GM21825 (cell line): Measurements from ENCODE around the gene CARMIL1.

Experiments used
- ATAC-seq: cut with Tn5 transposase; IDR thresholded peaks from one replicate; pipeline ENCODE4 v1.9.1; 2021; ENCODE audit warnings: mild to moderate bottlenecking, moderate library complexity; ENCODE audit not compliant: unreplicated experiment

CARMIL1 gene

DNA sequence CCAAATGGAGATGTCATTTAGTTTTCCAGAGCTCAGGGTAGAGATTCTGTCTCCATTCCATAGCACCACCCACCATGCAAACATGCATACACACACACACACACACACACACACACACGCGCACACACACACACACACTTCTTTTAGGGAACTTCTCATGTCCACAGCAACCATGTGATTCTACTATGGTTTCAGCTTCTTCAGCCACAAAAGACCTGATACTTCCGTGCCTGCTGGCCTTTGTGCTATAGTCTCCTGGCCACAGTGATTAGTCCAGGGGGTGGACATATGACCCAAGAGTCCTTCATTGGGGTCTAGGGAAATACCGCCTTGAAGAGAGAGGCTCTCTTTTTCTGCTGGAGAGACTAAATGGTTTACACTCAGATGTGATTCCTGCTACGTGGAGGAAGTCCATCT, 53.5 kb downstream of the CARMIL1 start:
- no peak for ATAC-seq

DNA sequence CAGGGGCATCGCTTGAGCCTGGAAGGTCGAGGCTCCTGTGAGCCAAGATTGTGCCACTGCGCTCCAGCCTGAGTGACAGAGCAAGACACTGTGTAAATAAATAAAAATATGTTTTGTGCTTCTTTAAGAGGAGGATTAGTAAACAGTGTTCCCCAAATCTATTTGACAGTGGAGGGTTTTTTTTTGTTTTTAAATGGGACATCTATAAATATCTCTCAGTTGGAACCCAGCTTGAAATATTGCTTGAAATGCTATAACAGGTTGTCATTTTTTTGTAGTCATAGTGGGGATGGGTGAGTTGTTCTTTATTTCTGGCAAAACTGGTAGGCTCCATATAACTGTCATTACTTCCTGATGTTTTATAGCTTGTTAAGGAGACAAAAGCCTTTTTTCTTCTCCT, 54.3 kb downstream of the CARMIL1 start:
- ATAC-seq, result no peak

GRCh38 chr6:25334793-25335192, 55.6 kb downstream of the CARMIL1 start:
- ATAC-seq, result no peak

DNA sequence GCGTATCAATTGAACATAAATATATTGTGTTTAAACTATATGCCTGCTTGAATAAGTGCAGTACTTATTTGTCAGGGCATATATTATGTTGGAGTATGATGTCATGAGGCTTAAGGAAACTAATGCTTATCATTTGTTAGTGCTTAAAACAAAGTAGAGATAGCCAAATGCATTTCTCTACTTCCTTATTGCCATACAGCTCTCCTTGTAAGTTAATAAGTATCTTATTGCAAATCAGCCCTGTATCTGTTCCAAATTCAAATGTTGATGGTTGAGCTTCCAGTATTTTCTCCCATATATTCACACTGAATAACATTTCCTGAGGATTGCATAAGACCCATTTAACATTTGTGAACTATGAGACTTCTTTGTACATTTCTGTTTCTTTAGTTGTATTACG, 57.8 kb downstream of the CARMIL1 start:
- no peak for ATAC-seq

DNA sequence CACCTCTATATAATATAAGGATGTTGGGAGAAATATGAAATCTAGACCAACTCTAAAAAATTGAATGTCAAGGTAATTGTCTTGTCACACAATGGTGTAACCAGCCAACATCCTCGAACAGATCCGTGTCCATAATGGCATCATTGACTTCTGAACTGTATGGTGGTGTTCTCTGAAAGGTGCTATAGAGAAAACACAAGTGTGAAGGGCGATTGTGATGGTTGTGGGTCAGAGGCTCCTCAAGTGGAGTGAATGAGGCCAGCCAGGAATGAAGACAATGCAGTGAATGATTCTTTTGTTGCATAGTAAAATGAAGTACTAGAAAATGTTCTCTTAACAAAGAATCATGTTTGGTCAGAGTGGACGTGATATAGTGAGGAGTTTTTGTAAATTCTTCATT, 58.3 kb downstream of the CARMIL1 start:
- no peak for ATAC-seq

- ATAC-seq, result no peak
These were observed 61.4 kb downstream of the CARMIL1 start for GRCh38 chr6:25340431-25341202.

GRCh38 chr6:25341203-25341552, 62.0 kb downstream of the CARMIL1 start:
- ATAC-seq, result no peak

GRCh38 chr6:25341923-25342619, 62.9 kb downstream of the CARMIL1 start:
- ATAC-seq, result no peak

DNA sequence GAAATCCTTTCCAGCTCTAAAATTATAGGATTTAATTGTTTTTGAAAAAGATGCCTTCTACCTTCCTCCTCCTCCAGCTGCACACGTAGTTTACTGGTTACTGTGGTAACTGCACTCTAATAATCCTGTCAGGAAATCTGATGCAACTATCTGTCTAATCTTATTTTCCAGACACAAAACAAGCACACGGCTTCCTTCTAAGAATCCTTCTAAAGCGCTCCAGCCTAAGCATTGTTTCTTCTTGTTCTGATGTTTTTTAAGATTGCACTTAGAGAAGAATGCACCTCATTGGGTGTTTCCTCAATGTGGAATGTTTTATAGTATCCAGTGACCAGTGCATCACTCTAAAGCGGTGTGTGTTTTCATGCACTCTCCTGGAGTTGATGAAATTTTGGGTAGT, 63.6 kb downstream of the CARMIL1 start:
- ATAC-seq, result no peak

DNA sequence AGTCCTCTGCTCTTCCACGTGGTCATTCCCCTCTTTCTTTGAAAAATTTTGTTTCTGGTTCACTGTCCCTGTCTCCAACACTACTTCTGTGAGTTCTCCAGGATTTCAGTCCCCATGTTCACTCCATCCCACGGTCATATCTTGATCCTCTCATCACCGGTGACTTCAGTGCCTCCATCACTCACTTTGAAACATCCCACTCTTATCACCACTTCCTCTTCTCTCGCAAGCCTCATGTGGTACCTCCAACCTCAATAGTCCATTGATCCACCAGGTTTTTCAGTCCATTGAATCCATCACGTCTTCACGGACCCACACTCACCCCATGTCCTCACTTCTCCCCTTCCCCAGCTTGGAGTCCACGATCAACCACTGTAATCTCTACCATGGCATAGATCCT, 64.8 kb downstream of the CARMIL1 start:
- no peak for ATAC-seq

GRCh38 chr6:25344827-25345226, 65.7 kb downstream of the CARMIL1 start:
- no peak for ATAC-seq

DNA sequence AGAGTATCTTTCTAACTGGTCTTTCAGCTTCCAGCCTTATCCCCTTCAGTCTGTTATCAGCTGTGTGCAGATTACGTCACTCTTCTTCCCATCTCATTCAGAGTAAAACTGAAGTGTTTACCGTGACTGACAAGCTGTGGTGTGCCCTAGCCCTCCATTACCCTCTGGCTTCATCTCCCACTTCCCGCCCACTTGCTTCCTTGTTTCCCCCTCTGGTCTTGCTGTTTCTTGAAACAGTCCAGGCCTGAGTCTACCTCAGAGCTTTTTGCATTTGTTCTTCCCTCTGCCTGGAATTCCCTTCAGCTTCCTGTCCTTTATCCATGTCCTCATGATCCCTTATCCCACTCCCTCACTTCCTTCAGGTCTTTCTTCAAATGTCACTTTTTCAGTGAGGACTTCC, 66.9 kb downstream of the CARMIL1 start:
- ATAC-seq, result no peak

DNA sequence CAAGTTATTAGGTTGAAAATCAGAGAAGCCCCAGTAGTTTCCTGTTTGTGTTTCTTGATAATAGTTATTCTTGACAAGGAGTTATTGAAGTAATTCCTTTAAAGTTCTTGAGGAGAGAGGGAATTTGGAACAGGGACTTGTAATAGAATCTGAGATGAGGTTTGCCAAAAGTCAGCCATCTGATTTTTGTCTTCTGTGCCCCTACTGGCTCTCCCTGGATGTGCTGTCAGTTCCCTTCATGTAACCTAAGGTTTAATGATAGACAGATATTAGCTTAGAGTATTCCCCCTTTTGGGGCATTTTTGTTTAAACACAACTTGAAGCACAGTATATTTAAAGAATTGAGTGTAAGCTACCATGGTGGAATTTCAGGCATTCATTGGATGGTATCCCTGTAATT, 71.4 kb downstream of the CARMIL1 start:
- no peak for ATAC-seq

- ATAC-seq, result no peak
These were observed 72.3 kb downstream of the CARMIL1 start for GRCh38 chr6:25351485-25351884.

DNA sequence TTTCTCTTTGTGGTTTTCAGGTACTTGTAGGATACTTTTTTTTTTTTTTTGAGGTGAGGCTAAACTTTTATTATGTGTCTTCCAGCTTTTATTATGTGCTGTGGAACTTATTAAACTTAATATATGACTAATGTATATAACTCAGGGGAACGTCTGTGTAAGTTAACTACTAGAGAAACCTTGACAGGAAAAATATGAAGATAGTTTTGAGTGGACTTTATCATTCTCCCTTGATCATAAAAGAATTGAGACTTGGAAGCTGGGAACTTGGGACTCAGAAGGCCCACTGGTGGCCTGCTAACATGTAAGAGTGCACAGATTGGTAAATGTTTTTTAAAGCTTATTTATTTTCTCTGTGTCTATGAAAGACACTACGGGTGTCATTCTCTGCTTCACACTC, 73.1 kb downstream of the CARMIL1 start:
- ATAC-seq, result no peak

- no peak for ATAC-seq
These were observed 75.1 kb downstream of the CARMIL1 start for GRCh38 chr6:25354078-25354932.

- no peak for ATAC-seq
These were observed 80.2 kb downstream of the CARMIL1 start for GRCh38 chr6:25359191-25359861.

- no peak for ATAC-seq
These were observed 80.7 kb downstream of the CARMIL1 start for GRCh38 chr6:25359891-25360290.

DNA sequence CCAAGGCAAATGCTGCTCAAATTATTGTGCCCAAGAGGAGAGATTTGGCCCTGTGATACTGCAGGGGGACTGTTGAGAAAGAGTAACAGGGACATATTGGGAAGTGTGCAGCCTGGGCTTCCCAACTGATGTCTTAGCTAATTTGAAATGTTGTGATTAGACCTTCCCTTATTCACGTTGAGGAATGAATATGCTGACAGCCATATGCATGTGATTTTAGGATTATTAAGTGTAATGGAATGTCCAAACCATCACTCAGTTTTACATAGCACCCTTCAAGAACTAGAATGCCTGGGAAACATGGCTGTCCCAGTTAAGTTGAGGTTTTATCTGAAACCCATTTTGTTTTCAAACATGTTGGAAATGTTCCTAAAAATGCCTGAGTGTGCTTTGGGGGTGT, 81.4 kb downstream of the CARMIL1 start:
- no peak for ATAC-seq

DNA sequence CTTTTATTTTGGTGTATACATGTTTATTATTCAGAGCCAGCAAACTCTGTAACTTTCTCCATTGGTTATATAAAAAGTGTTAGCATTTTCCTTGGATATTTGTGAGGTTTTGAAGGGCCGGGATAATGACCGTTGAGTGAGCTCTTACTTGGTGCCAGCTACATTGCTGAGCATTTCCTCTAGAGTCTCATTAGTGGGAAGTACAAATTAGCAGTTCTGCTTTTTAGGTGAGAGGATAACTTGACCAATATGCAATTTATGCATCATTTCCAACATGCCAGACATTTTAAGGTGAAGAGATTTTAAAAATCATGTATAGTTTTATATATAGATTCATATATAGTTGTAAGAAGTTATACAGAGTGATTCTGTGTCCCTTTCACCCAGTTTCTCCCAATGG, 84.3 kb downstream of the CARMIL1 start:
- ATAC-seq, result no peak

DNA sequence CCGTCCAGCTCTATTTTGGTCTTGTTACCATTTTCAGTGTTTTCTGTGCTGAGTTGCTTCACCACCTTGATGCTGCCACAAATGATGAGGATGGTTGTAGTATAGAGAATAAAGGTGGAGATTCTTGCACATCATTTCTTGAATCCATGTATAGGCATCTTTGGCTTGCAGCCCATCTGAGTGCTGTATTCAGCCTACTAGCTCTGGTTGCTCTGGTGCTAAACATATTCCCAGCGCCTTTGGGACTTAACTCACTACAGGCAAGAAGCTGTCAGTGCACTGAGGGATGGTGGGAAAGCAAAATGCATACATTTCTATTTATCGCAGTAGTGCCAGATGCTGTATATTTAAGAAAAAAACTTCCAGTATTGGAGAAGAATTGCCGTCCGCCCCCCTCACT, 86.0 kb downstream of the CARMIL1 start:
- no peak for ATAC-seq
